Dedifferentiated amniotic fluid mesenchymal stem cell (primary cell): ENCODE measurements around the gene C1QL2.

Experiments used
- DNase-seq: peaks from one replicate; pipeline ENCODE4 v3.0.0-alpha.2; 2016; ENCODE audit errors: extremely low spot score

C1QL2 gene

GRCh38 chr2:119158563-119159347 lies at the start of gene C1QL2:
C1QL2 (minus strand) TSS chr2:119158751; CDS start chr2:119158269, 482 bp downstream.
- DNase-seq, result no peak

- no peak for DNase-seq
Observed at GRCh38 chr2:119207447-119207846, 48.9 kb upstream of the C1QL2 start.

- DNase-seq, result no peak
Observed at GRCh38 chr2:119206201-119206600, 47.6 kb upstream of the C1QL2 start.

- DNase-seq, result no peak
Observed at GRCh38 chr2:119205001-119205706, 46.6 kb upstream of the C1QL2 start.

GRCh38 chr2:119204525-119204924 lies 46.0 kb upstream of the C1QL2 start:
- DNase-seq, result no peak

GRCh38 chr2:119202610-119203310 lies 44.2 kb upstream of the C1QL2 start:
- DNase-seq, result no peak

GRCh38 chr2:119201815-119202214 lies 43.3 kb upstream of the C1QL2 start:
- no peak for DNase-seq

GRCh38 chr2:119198240-119198840 lies 39.8 kb upstream of the C1QL2 start:
- peak; percentile 17 for DNase-seq

- DNase-seq, result no peak
Observed at GRCh38 chr2:119197529-119198239, 39.1 kb upstream of the C1QL2 start.

- DNase-seq, result no peak
Observed at GRCh38 chr2:119197126-119197405, 38.5 kb upstream of the C1QL2 start.

GRCh38 chr2:119196301-119197125 lies 38.0 kb upstream of the C1QL2 start:
- peak; percentile 20 for DNase-seq

- DNase-seq, result no peak
Observed at GRCh38 chr2:119195887-119196286, 37.3 kb upstream of the C1QL2 start.

GRCh38 chr2:119195001-119195400 lies 36.5 kb upstream of the C1QL2 start:
- no peak for DNase-seq

GRCh38 chr2:119192893-119193292 lies 34.3 kb upstream of the C1QL2 start:
- DNase-seq, result no peak

GRCh38 chr2:119190321-119191111 lies 32.0 kb upstream of the C1QL2 start:
- no peak for DNase-seq

GRCh38 chr2:119184512-119184911 lies 26.0 kb upstream of the C1QL2 start:
- DNase-seq, result no peak

- DNase-seq, result no peak
Observed at GRCh38 chr2:119181791-119182445, 23.4 kb upstream of the C1QL2 start.

GRCh38 chr2:119181391-119181790 lies 22.8 kb upstream of the C1QL2 start:
- no peak for DNase-seq

- DNase-seq, result no peak
Observed at GRCh38 chr2:119180892-119181291, 22.3 kb upstream of the C1QL2 start.

GRCh38 chr2:119179991-119180390 lies 21.4 kb upstream of the C1QL2 start:
- DNase-seq, result no peak
